Keratinocyte (primary cell): ENCODE results near the gene PAH. TPM values are rescaled to one million over a fixed set of nuclear protein-coding genes. Genes with fewer than 3 reads are reported as not detected.
A peak's percentile ranks its signal among the peaks of the same experiment; 100 is the strongest.

Source experiments
- DNase-seq: peaks from one replicate; pipeline ENCODE4 v3.0.0-alpha.2; 2011; ENCODE audit warnings: low read depth, missing footprints, low spot score
- FAIRE-seq: peaks from 2 replicates; lab custom pipeline; 2011; peaks lifted over from hg19 to GRCh38; lab: Jason Lieb, UNC
- H2AFZ ChIP-seq: 2 replicates; pipeline ENCODE4 v1.6.0; 2012; ENCODE audit warnings: low read length, control low read depth, inconsistent platforms; ENCODE audit not compliant: control insufficient read depth
- H3K27ac ChIP-seq: 2 replicates; pipeline ENCODE4 v1.5.1; 2011; ENCODE audit warnings: low read length; ENCODE audit not compliant: control insufficient read depth, insufficient read depth
- H3K27me3 ChIP-seq: 3 replicates; pipeline ENCODE4 v1.6.0; 2011; ENCODE audit warnings: low read length; ENCODE audit not compliant: control insufficient read depth, insufficient read depth; ENCODE audit errors: extremely low read depth
- H3K36me3 ChIP-seq, 2 experiments: 2 replicates in 1 of 2; 3 replicates in 1 of 2; pipeline ENCODE4 v1.5.1; 2011; ENCODE audit warnings: low read length in 2 of 2, mild to moderate bottlenecking in 1 of 2; ENCODE audit not compliant: control insufficient read depth in 2 of 2, insufficient read depth in 2 of 2; ENCODE audit errors: extremely low read depth in 1 of 2
- H3K4me1 ChIP-seq: 3 replicates; pipeline ENCODE4 v1.5.1; 2011; ENCODE audit warnings: low read length; ENCODE audit not compliant: control insufficient read depth, insufficient read depth; ENCODE audit errors: extremely low read depth
- H3K4me2 ChIP-seq: 3 replicates; pipeline ENCODE4 v1.6.0; 2011; ENCODE audit warnings: low read depth, low read length; ENCODE audit not compliant: control insufficient read depth, insufficient read depth; ENCODE audit errors: extremely low read depth
- H3K4me3 ChIP-seq, 3 experiments: fragments of 200-600 bp in 1 of 3; sonication (generic) in 1 of 3; 2 replicates in 2 of 3; 3 replicates in 1 of 3; pipeline ENCODE4 v1.5.1; 2011 to 2016; ENCODE audit warnings: low read length in 3 of 3, mild to moderate bottlenecking in 3 of 3, control low read depth in 2 of 3, inconsistent platforms in 1 of 3, low read depth in 1 of 3, mixed read lengths in 1 of 3, mixed run types in 1 of 3, moderate library complexity in 1 of 3; ENCODE audit not compliant: control insufficient read depth in 2 of 3, insufficient read depth in 2 of 3; ENCODE audit errors: extremely low read depth in 1 of 3
- H3K79me2 ChIP-seq: 2 replicates; pipeline ENCODE4 v1.6.0; 2012; ENCODE audit warnings: low read length; ENCODE audit not compliant: control insufficient read depth, insufficient read depth
- H3K9ac ChIP-seq: 3 replicates; pipeline ENCODE4 v1.6.0; 2011; ENCODE audit warnings: low read length; ENCODE audit not compliant: control insufficient read depth, insufficient read depth; ENCODE audit errors: extremely low read depth
- H3K9me1 ChIP-seq: 3 replicates; pipeline ENCODE4 v1.6.0; 2011; ENCODE audit warnings: low read length; ENCODE audit not compliant: control insufficient read depth, insufficient read depth; ENCODE audit errors: extremely low read depth
- H3K9me3 ChIP-seq: 2 replicates; pipeline ENCODE4 v1.5.1; 2012; ENCODE audit warnings: low read depth, low read length; ENCODE audit not compliant: control insufficient read depth
- H4K20me1 ChIP-seq: 3 replicates; pipeline ENCODE4 v1.6.0; 2011; ENCODE audit warnings: low read length; ENCODE audit not compliant: control insufficient read depth, insufficient read depth; ENCODE audit errors: extremely low read depth
- EZH2 ChIP-seq: IDR thresholded peaks from one replicate; pipeline ENCODE4 v1.6.1; 2012; ENCODE audit warnings: inconsistent platforms, mild to moderate bottlenecking, low read length, moderate library complexity
- dilution Hi-C: fragments of 300-500 bp; cut with MboI; formaldehyde crosslinking; loops from one replicate; pipeline ENCODE4 v1.7.0; 2020; ENCODE audit warnings: low sequenced_read_pairs; ENCODE audit not compliant: extremely low pct_ligation_motif_present
- polyA plus RNA-seq, 5 experiments: library from polyadenylated mRNA; depleted of rRNA in 3 of 5; stranded (reverse) in 3 of 5; stranded (forward) in 1 of 5; unstranded in 1 of 5; fragments of >200 nt; gene quantifications; 1 replicate in 1 of 5; 2 replicates in 3 of 5; 3 replicates in 1 of 5; pipeline versions ENCODE4 v1.2.1 to v1.2.3, GENCODE V29; 2011 to 2012; ENCODE audit warnings: missing spikeins in 2 of 5, low read depth in 1 of 5, low replicate concordance in 1 of 5
- TF ChIP-seq, protein P1 (sequence below), 3 experiments: IDR thresholded peaks in 1 of 3; conservative IDR thresholded peaks in 1 of 3; optimal IDR thresholded peaks in 1 of 3; 2 replicates in 2 of 3; 3 replicates in 1 of 3; pipeline versions ENCODE3 to v1.5.1; 2011; ENCODE audit warnings: low read length in 3 of 3, mild to moderate bottlenecking in 3 of 3, moderate library complexity in 2 of 3, control low read depth in 1 of 3, inconsistent platforms in 1 of 3; ENCODE audit not compliant: insufficient read depth in 2 of 3; ENCODE audit errors: extremely low read depth in 1 of 3

PAH gene
- polyA plus RNA-seq, 1 donor (not counting 4 experiments of a cell fraction or from before 2014, with no cell fraction given) = not detected

DNA sequence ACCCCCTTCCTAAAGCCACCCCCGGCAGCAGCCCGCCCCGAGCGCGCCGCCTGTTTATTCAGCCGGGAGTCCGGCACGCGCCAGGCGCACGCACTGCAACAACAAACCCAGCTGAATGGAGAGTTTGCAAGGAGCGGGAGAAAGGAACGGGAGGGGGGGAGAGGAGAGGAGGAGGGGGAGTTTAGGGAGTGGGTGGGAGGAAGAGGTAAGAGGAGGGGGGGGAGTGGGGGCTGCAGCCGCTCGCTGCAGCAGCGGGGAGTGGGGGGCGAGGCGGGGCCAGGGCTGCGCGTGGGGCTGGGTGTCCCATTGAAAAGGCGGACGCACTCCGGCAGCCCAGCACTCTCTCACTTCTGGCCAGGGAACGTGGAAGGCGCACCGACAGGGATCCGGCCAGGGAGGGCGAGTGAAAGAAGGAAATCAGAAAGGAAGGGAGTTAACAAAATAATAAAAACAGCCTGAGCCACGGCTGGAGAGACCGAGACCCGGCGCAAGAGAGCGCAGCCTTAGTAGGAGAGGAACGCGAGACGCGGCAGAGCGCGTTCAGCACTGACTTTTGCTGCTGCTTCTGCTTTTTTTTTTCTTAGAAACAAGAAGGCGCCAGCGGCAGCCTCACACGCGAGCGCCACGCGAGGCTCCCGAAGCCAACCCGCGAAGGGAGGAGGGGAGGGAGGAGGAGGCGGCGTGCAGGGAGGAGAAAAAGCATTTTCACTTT lies 40.5 kb upstream of the PAH start, which contains the start of gene ASCL1:
Gene ASCL1, plus strand, starts transcription at position 336 of the 712 bp plus-strand sequence. CDS start 571 bp downstream, outside the sequence.
- no peaks in the 10 kb centered on the region for H3K79me2 ChIP-seq
- H3K4me2 ChIP-seq = peak within 1 kb of the TSS; percentile 56
- DNase-seq = no peak
- H3K27me3 ChIP-seq = peaks cover 89% of the 10 kb centered on the region
- no peak for TF ChIP-seq EZH2
- TF ChIP-seq, protein P1, sequence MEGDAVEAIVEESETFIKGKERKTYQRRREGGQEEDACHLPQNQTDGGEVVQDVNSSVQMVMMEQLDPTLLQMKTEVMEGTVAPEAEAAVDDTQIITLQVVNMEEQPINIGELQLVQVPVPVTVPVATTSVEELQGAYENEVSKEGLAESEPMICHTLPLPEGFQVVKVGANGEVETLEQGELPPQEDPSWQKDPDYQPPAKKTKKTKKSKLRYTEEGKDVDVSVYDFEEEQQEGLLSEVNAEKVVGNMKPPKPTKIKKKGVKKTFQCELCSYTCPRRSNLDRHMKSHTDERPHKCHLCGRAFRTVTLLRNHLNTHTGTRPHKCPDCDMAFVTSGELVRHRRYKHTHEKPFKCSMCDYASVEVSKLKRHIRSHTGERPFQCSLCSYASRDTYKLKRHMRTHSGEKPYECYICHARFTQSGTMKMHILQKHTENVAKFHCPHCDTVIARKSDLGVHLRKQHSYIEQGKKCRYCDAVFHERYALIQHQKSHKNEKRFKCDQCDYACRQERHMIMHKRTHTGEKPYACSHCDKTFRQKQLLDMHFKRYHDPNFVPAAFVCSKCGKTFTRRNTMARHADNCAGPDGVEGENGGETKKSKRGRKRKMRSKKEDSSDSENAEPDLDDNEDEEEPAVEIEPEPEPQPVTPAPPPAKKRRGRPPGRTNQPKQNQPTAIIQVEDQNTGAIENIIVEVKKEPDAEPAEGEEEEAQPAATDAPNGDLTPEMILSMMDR (optimal IDR thresholded peaks at IDR 0.05 in 1 of 3, IDR thresholded peaks at IDR 0.05 in 1 of 3, conservative IDR thresholded peaks at IDR 0.05 in 1 of 3; ENCODE audit: extremely low read depth in 1 of 3, insufficient read depth in 2 of 3, low read length in 3 of 3) = no peak
- no peaks in the 10 kb centered on the region for H4K20me1 ChIP-seq
- H3K36me3 ChIP-seq = no peaks in the 10 kb centered on the region
- peak within 1 kb of the TSS; percentile 33 for H2AFZ ChIP-seq
- no peak for FAIRE-seq
- H3K9me1 ChIP-seq = no peaks in the 10 kb centered on the region
- H3K9me3 ChIP-seq = no peaks in the 10 kb centered on the region
- H3K9ac ChIP-seq = no peak within 1 kb of the TSS
- dilution Hi-C loops = no loop called here
- H3K4me3 ChIP-seq = peak within 1 kb of the TSS; percentile 18 to 61 (median 43)
- no peak within 1 kb of the TSS for H3K27ac ChIP-seq
- H3K4me1 ChIP-seq = peaks cover 3% of the 10 kb centered on the region

DNA sequence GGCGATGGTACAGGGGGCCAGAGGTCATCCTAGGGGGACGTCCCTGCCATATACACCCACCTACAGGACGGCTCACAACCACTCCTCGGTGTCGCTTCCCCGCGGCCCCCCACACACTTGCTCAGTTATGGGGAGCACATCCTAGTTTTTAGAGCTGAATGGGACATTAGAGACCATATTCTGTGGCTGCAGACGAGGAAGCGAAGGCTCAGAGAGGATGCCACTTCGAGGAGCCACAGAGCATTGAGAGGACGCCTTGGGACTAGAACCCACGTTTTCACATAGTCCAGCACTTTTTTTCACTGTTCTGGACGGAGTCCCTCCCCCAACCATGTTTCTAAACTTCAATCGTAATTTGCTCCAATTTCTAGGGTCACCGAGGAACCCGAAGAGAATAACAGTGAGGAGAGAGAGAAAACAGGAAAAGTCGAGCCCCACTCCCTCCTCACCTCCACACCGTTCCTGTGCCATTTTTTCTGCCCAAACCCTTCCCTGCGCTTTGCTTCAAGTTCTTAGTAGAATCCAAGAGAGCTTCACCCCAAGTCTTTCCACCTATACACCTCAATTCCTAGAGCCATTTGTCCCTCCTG lies 39.8 kb upstream of the PAH start:
- no peaks in the 10 kb centered on the region for H3K9me1 ChIP-seq
- H3K79me2 ChIP-seq = no peaks in the 10 kb centered on the region
- no peak for FAIRE-seq
- H3K27me3 ChIP-seq = peaks cover 86% of the 10 kb centered on the region
- H3K9me3 ChIP-seq = no peaks in the 10 kb centered on the region
- H3K36me3 ChIP-seq = no peaks in the 10 kb centered on the region
- no peak for DNase-seq
- peaks cover 3% of the 10 kb centered on the region for H3K4me1 ChIP-seq
- no peak overlapping the region for H3K4me3 ChIP-seq
- no peak overlapping the region for H2AFZ ChIP-seq
- dilution Hi-C loops = no loop called here
- no peaks in the 10 kb centered on the region for H4K20me1 ChIP-seq
- H3K4me2 ChIP-seq = no peak overlapping the region
- no peak for TF ChIP-seq EZH2
- TF ChIP-seq, protein P1 (optimal IDR thresholded peaks at IDR 0.05 in 1 of 3, IDR thresholded peaks at IDR 0.05 in 1 of 3, conservative IDR thresholded peaks at IDR 0.05 in 1 of 3; ENCODE audit: extremely low read depth in 1 of 3, insufficient read depth in 2 of 3, low read length in 3 of 3) = no peak
- no peak overlapping the region for H3K9ac ChIP-seq
- H3K27ac ChIP-seq = no peak overlapping the region
